GM12872 (cell line): ENCODE data around the gene SEC24D.

Source experiments
- TF ChIP-seq, protein P1 (sequence below): IDR thresholded peaks from 3 replicates; pipeline ENCODE4 v1.5.1; 2011; ENCODE audit warnings: low read depth, mild to moderate bottlenecking, low read length, moderate library complexity; ENCODE audit not compliant: insufficient read depth

SEC24D gene

GRCh38 chr4:118751629-118752323, 84.2 kb downstream of the SEC24D start:
- TF ChIP-seq, protein P1, sequence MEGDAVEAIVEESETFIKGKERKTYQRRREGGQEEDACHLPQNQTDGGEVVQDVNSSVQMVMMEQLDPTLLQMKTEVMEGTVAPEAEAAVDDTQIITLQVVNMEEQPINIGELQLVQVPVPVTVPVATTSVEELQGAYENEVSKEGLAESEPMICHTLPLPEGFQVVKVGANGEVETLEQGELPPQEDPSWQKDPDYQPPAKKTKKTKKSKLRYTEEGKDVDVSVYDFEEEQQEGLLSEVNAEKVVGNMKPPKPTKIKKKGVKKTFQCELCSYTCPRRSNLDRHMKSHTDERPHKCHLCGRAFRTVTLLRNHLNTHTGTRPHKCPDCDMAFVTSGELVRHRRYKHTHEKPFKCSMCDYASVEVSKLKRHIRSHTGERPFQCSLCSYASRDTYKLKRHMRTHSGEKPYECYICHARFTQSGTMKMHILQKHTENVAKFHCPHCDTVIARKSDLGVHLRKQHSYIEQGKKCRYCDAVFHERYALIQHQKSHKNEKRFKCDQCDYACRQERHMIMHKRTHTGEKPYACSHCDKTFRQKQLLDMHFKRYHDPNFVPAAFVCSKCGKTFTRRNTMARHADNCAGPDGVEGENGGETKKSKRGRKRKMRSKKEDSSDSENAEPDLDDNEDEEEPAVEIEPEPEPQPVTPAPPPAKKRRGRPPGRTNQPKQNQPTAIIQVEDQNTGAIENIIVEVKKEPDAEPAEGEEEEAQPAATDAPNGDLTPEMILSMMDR = no peak

DNA sequence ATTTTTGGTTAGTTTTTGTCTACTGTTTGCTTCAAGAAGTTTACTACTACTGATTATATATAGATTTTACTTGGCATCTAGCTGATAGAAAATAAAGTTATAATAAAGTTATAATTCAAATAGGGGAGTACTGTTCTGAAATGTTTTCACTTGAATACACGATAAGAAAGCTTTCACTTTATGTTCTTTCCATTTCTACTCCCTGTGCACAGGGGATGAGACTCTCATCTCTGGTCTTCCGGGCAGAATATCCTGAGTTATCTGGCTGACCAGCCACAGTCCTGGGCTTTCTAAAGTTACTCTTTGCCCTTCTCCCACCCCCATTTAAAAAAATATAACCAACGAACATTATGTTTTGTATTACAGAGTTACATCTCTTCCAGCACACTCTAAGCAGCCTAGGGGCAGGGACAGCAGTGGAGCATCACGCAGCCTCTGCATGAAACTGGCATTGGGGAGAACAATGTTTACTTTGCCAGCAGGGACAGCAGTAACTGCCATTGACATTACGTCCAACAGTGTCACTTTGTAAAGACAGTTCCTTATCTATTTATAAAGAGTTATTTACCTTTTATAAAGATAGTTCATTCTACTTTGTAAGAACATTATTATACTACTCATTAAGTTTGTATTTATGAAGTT, 86.5 kb downstream of the SEC24D start:
- TF ChIP-seq, protein P1 = no peak

DNA sequence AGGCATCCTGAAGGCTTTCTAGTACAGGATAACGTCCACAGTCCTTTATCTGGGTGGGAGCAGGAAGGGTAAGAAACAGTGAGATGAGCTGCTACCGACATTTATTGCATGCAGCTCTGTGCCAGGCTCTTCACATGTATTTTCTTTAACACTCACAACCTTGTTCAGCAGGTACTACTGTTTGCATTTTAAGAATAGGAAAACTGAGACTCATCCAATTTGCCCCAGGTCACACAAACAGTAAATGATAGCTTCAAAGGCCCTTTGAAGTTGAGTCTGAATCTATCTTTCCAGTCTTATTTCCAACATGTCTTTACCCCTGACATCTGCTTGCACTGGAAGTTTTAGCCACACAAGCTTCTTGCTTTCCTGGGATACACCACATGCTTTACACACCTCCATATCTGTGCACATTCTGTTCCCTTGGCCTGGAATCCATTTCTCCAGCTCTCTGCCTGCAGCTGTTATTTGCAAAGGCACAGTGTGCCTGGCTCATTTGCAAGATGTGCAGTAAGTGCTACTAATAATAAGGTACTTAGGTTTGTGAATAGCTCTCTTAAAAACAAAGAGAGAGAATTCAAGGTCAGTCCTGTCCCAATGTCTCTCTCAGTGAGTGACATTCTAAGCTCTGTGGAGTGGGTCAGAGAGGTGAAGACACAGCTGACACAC, 89.5 kb downstream of the SEC24D start:
- TF ChIP-seq, protein P1 = no peak

DNA sequence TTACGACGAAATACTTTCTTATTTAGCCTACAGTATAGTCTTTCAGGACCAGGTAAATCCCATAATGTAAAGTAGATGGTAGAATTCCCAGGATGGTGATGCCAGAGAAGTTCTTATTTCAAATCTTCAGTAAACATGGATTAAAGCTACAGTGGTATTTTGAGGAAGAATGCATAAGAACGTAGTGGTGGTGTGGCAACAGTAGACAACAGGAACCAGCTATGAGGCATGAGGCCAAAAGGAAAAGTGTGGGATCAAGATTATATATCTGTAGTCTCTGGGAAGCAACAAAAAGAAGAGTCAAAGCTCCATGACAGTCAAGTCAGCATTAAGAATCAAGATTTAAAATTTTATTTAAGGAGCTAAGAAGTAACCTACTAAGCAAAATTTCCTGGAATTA, 90.6 kb downstream of the SEC24D start:
- TF ChIP-seq, protein P1 = no peak

DNA sequence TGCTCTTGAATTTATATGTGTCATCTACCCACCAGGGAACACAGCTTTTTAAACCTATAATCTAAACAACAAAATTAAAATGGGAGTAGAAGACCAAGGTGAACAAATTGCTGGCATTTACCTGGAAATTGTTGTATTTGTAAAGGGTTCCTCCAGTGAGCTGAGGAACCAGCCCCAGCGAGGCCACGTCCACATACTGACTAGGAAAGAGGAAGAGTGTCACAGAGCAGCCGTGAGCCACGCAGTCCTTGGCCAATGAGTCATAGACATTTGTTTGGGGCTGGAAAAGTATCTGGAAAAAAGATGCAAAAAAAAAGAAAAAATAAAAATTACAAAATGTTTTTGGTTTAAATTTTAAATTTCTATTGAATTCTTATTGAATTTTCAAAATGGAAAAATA, 92.1 kb downstream of the SEC24D start:
- TF ChIP-seq, protein P1 = no peak

DNA sequence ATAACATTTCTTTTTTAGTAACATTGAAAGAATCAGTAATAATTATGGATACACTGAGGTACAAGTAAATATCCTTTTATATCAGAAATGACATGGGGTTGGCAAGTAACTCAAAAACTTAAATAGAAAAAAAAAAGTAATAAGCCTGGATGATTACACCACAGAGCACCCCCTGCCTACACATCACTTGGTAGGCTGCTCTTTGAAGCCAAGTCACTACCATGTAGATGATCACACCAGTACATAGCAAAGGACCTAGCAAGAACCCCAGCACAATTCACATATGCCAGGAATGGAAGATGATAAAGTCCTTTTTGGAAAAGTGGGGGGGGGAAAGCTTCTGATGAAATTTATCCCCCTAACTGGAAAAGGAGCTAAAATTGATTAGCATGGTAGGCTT, 93.9 kb downstream of the SEC24D start:
- TF ChIP-seq, protein P1 = no peak

GRCh38 chr4:118741301-118741855, 94.5 kb downstream of the SEC24D start:
- TF ChIP-seq, protein P1 = no peak
